Ovary (tissue), 3 donors: ENCODE results near the gene TRPT1.

ENCODE experiments used
- POLR2A ChIP-seq: fragments of 450-650 bp; IDR thresholded peaks from one replicate; pipeline ENCODE4 v1.6.1; 2017; ENCODE audit warnings: antibody characterized with exemption, mild to moderate bottlenecking, moderate library complexity
- TF ChIP-seq, protein P1 (sequence below), 3 donors: fragments of 450-650 bp in 2 of 3; fragments of 200-600 bp in 1 of 3; IDR thresholded peaks; one replicate each; pipeline versions ENCODE4 v1.5.1 to v1.8.0; 2016 to 2022; ENCODE audit warnings: antibody characterized with exemption in 3 of 3, mild to moderate bottlenecking in 1 of 3
- donor health status: DM: no; HTN: no; CAD: no.

- TF ChIP-seq, protein P1, sequence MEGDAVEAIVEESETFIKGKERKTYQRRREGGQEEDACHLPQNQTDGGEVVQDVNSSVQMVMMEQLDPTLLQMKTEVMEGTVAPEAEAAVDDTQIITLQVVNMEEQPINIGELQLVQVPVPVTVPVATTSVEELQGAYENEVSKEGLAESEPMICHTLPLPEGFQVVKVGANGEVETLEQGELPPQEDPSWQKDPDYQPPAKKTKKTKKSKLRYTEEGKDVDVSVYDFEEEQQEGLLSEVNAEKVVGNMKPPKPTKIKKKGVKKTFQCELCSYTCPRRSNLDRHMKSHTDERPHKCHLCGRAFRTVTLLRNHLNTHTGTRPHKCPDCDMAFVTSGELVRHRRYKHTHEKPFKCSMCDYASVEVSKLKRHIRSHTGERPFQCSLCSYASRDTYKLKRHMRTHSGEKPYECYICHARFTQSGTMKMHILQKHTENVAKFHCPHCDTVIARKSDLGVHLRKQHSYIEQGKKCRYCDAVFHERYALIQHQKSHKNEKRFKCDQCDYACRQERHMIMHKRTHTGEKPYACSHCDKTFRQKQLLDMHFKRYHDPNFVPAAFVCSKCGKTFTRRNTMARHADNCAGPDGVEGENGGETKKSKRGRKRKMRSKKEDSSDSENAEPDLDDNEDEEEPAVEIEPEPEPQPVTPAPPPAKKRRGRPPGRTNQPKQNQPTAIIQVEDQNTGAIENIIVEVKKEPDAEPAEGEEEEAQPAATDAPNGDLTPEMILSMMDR (IDR thresholded peaks at IDR 0.05): no peak
- TF ChIP-seq POLR2A: no peak
Measured at GRCh38 chr11:64202992-64203391, 23.0 kb downstream of the TRPT1 start.
